ENCODE data around the gene B3GALNT2. TPM values are rescaled to one million over a fixed set of nuclear protein-coding genes. Genes with fewer than 3 reads are reported as not detected.

B3GALNT2 gene
- total RNA-seq, 3 donors from 2014 or later, result 17.1 to 34.5 (median 19.6) TPM

- no peaks in the 10 kb centered on the region for H3K4me1 ChIP-seq (ENCODE audit: low read depth)
- intact Hi-C loops (cut with DNase I, micrococcal nuclease), result no loop called here
- no peak for ATAC-seq
- H3K36me3 ChIP-seq (ENCODE audit: low read depth), result no peaks in the 10 kb centered on the region
- H3K4me3 ChIP-seq, result no peak overlapping the region
- TF ChIP-seq, protein P1, sequence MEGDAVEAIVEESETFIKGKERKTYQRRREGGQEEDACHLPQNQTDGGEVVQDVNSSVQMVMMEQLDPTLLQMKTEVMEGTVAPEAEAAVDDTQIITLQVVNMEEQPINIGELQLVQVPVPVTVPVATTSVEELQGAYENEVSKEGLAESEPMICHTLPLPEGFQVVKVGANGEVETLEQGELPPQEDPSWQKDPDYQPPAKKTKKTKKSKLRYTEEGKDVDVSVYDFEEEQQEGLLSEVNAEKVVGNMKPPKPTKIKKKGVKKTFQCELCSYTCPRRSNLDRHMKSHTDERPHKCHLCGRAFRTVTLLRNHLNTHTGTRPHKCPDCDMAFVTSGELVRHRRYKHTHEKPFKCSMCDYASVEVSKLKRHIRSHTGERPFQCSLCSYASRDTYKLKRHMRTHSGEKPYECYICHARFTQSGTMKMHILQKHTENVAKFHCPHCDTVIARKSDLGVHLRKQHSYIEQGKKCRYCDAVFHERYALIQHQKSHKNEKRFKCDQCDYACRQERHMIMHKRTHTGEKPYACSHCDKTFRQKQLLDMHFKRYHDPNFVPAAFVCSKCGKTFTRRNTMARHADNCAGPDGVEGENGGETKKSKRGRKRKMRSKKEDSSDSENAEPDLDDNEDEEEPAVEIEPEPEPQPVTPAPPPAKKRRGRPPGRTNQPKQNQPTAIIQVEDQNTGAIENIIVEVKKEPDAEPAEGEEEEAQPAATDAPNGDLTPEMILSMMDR (IDR thresholded peaks at IDR 0.05), result no peak
- no peaks in the 10 kb centered on the region for H3K9me3 ChIP-seq
- no peak for DNase-seq
Observed at GRCh38 chr1:235454021-235454420, 50.2 kb downstream of the B3GALNT2 start.

GRCh38 chr1:235450886-235451483, 53.3 kb downstream of the B3GALNT2 start:
- Histone ChIP-seq H3K9me3 (no peaks in the 10 kb centered on the region), H3K4me3 (no peak overlapping the region), H3K4me1 (ENCODE audit: low read depth) (no peaks in the 10 kb centered on the region), H3K36me3 (ENCODE audit: low read depth) (no peaks in the 10 kb centered on the region)
- intact Hi-C loops (cut with DNase I, micrococcal nuclease), result no loop called here
- TF ChIP-seq, protein P1 (IDR thresholded peaks at IDR 0.05), result no peak
- no peak for DNase-seq
- no peak for ATAC-seq

- intact Hi-C loops (cut with DNase I, micrococcal nuclease), result no loop called here
- no peaks in the 10 kb centered on the region for H3K36me3 ChIP-seq (ENCODE audit: low read depth)
- H3K4me3 ChIP-seq, result no peak overlapping the region
- no peak for DNase-seq
- TF ChIP-seq, protein P1 (IDR thresholded peaks at IDR 0.05), result no peak
- H3K4me1 ChIP-seq (ENCODE audit: low read depth), result no peaks in the 10 kb centered on the region
- ATAC-seq, result no peak
- H3K9me3 ChIP-seq, result no peaks in the 10 kb centered on the region
Observed at GRCh38 chr1:235450433-235450832, 53.8 kb downstream of the B3GALNT2 start.

GRCh38 chr1:235448616-235449015, 55.6 kb downstream of the B3GALNT2 start:
- no peak for DNase-seq
- Histone ChIP-seq H3K4me1 (ENCODE audit: low read depth) (no peaks in the 10 kb centered on the region), H3K36me3 (ENCODE audit: low read depth) (no peaks in the 10 kb centered on the region), H3K4me3 (no peak overlapping the region), H3K9me3 (no peaks in the 10 kb centered on the region)
- ATAC-seq, result no peak
- TF ChIP-seq, protein P1 (IDR thresholded peaks at IDR 0.05), result no peak
- intact Hi-C loops (cut with DNase I, micrococcal nuclease), result no loop called here

DNA sequence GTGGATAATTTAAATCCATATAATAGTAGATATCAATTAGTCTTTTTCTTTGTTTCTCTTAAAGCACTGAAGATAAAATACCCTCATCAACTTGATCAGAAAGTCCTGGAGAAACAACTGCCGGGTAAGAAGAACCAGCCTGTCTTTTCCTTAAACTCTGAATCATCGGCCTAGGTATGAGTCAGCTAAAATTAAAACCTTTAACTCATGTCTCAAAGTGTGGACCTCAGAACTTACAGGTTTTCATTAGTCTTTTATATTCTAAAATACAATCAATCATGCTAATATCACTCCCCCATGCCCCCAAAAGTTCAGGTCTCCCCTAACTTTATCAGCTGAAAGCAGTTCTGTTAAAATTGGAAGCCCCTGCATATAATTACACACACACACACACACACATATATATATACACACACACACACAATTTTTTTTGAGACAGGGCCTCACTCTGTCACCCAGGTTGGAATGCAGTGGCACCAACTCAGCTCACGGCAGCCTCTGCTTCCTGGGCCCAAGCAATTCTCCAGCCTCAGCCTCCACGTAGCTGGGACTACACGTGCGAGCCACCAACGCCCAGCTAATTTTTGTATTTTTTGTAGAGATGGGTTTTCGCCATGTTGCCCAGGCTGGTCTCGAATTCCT, 61.3 kb downstream of the B3GALNT2 start:
- Histone ChIP-seq H3K36me3 (ENCODE audit: low read depth) (no peaks in the 10 kb centered on the region), H3K4me3 (no peak overlapping the region), H3K4me1 (ENCODE audit: low read depth) (no peaks in the 10 kb centered on the region), H3K9me3 (no peaks in the 10 kb centered on the region)
- DNase-seq, result no peak
- intact Hi-C loops (cut with DNase I, micrococcal nuclease), result no loop called here
- TF ChIP-seq, protein P1 (IDR thresholded peaks at IDR 0.05), result no peak
- ATAC-seq, result no peak

All from mucosa of descending colon (tissue), 3 donors.